HG03159 (cell line): Measurements from ENCODE around the gene SLC13A2.

Experiments
- ATAC-seq: cut with Tn5 transposase; IDR thresholded peaks from one replicate; pipeline ENCODE4 v1.9.1; 2021; ENCODE audit warnings: mild to moderate bottlenecking, moderate library complexity; ENCODE audit not compliant: unreplicated experiment

The SLC13A2 gene

GRCh38 chr17:28491860-28492259, 18.4 kb downstream of the SLC13A2 start:
- no peak for ATAC-seq

DNA sequence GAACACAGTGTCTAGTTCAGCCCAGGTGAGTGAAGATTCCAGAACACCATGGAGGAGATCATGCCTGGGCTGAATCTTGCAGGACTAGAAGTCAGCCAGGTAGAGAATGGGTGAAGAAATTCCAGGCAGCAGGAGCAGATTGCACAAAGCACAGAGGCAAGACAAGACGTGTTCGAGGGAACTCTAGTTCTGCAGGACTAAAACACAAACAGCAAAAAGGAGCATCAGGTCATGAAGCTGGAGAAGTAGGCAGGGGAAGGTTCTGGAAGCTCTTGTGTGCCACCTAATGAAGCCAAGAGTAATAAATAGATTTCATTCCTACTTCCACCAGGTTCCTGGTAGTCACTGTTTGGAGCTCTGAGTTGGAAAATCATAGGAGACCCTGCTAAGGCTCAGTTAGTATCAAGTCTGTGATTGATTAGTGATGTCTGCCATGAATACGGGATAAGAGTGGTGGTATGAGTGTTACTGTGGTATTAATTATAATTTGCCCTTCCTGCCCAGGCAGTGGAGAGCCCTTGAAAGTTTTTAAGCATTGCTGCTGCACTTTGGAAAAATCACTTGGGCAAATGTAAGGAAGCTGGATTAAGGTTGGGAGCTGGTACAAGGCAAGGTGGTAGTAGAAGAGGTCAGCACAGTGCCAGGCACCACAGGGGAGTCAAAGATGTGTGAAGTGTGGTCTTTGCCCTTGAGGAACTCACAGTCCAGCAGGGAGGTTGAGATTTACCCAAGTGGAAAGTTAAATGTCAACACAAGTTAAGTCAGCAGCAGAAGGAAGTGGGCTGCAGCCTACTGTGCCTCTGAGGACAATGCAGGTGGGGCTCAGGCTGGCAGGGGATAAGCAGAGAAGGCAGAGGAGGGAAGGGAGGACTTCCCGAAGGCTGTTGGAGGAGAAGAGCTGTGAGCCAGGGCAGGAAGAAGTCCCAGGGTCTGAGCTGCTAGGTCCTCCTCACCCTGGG, 19.2 kb downstream of the SLC13A2 start:
- ATAC-seq = no peak

- no peak for ATAC-seq
Observed at GRCh38 chr17:28493460-28493859, 20.0 kb downstream of the SLC13A2 start.

GRCh38 chr17:28494445-28495188, 21.2 kb downstream of the SLC13A2 start:
- no peak for ATAC-seq

GRCh38 chr17:28495635-28496034, 22.2 kb downstream of the SLC13A2 start:
- no peak for ATAC-seq

- no peak for ATAC-seq
Observed at GRCh38 chr17:28497931-28498330, 24.5 kb downstream of the SLC13A2 start.

DNA sequence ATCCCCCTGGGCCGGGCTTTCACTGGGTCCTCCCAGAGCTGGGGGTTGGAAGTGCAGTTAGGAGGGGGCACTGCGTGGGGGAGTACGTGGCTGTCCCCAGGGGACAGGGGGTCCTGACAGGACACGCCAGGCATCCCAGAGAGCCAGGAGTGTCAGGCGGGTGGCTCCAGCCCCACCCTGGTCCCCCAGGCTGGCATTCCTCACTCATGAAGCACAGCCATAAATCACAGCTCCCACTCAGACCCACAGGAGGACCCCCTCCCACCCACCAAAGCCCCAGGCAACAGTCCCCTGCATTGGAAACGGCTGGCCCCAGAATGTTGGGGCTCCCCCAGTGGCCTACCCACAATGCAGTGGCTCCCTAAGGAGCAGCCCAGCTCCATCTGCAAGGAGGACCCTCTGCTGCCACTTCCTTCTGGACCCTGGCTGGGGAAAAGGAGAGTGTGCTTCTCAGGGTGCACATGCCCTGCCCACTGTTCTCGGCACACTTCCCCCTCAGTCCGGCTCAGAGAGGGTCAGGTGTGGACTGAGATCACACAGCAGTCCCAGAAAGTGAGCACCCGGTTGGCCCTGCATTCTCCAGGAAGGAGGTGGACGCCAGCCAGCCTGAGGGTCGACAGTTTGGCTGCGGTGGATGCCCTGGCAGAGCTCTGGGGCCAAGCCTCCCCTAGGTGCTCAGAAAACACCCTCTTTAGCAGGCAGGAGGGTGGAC, 25.4 kb downstream of the SLC13A2 start:
- no peak for ATAC-seq

GRCh38 chr17:28499364-28499664, 25.9 kb downstream of the SLC13A2 start:
- ATAC-seq = no peak

- ATAC-seq = no peak
Observed at GRCh38 chr17:28499684-28500357, 26.4 kb downstream of the SLC13A2 start.

DNA sequence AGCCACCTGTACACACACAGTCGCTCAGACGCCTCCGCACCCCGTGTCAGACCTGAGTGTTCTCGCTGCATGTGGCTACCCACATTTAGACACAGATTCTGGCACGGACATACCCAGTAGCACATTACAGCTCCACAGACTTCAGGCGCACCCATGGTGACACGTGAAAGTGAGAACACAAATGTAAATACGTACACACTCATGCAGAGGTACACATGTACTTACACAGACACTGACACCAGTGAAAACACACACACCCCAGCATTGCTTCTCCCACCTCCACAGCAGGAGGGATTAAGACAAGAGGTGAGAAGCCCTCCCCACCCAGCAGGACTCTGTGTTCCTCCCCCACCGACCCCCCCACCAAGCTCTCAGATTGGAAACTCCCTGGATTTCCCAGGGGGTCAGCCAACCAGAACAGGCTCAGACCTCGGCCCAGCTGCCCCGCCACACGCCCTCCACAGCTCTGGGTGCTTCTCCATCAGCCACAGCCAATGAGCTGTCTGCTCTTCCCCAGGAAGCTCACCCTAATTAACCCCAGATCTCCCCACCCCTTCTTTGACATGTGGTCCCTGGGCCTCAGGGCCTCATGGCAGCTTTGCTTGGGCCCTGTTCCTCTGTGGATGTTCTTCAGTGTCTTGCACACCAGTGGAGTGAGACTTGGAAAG, 27.4 kb downstream of the SLC13A2 start:
- no peak for ATAC-seq

GRCh38 chr17:28501421-28502284, 28.2 kb downstream of the SLC13A2 start:
- ATAC-seq = no peak

GRCh38 chr17:28503420-28503819, 30.0 kb downstream of the SLC13A2 start:
- no peak for ATAC-seq

GRCh38 chr17:28505986-28506665, 32.7 kb downstream of the SLC13A2 start, which contains the start of gene FOXN1:
Gene FOXN1 (plus strand): TSS chr17:28506348. CDS start chr17:28523970, 17,622 bp downstream.
- no peak for ATAC-seq

- no peak for ATAC-seq
Observed at GRCh38 chr17:28506763-28507487, 33.5 kb downstream of the SLC13A2 start.

- ATAC-seq = no peak
Observed at GRCh38 chr17:28507567-28508203, 34.2 kb downstream of the SLC13A2 start.

- ATAC-seq = no peak
Observed at GRCh38 chr17:28508211-28508724, 34.8 kb downstream of the SLC13A2 start.

- no peak for ATAC-seq
Observed at GRCh38 chr17:28509789-28510188, 36.3 kb downstream of the SLC13A2 start.
